Activated effector memory CD4-positive, alpha-beta T cell treated with Interleukin-2 at 50 U/mL for 16 hours (primary cell): Measurements from ENCODE around the gene COA5.

Experiments
- DNase-seq: peaks from one replicate; pipeline ENCODE4 v3.0.0-alpha.2; 2020

Gene COA5

GRCh38 chr2:98571121-98571701, 37.1 kb downstream of the COA5 start:
- DNase-seq: no peak

- DNase-seq: no peak
These were observed 38.0 kb downstream of the COA5 start for GRCh38 chr2:98570356-98570755.

GRCh38 chr2:98569915-98570314, 38.4 kb downstream of the COA5 start:
- no peak for DNase-seq

- peak; percentile 53 for DNase-seq
These were observed 39.0 kb downstream of the COA5 start for GRCh38 chr2:98569197-98569793.

GRCh38 chr2:98568161-98568956, 40.0 kb downstream of the COA5 start:
- no peak for DNase-seq

- DNase-seq: no peak
These were observed 42.4 kb downstream of the COA5 start for GRCh38 chr2:98565941-98566340.

- DNase-seq: no peak
These were observed 42.9 kb downstream of the COA5 start for GRCh38 chr2:98565286-98565860.

GRCh38 chr2:98564541-98565132, 43.7 kb downstream of the COA5 start:
- DNase-seq: no peak

GRCh38 chr2:98563394-98563793, 44.9 kb downstream of the COA5 start:
- no peak for DNase-seq

GRCh38 chr2:98561902-98562695, 46.2 kb downstream of the COA5 start:
- no peak for DNase-seq

GRCh38 chr2:98561018-98561417, 47.3 kb downstream of the COA5 start:
- no peak for DNase-seq

GRCh38 chr2:98560256-98560771, 48.0 kb downstream of the COA5 start:
- DNase-seq: no peak

- no peak for DNase-seq
These were observed 48.7 kb downstream of the COA5 start for GRCh38 chr2:98559581-98559980.

- DNase-seq: no peak
These were observed 49.3 kb downstream of the COA5 start for GRCh38 chr2:98558852-98559530.

- no peak for DNase-seq
These were observed 51.8 kb downstream of the COA5 start for GRCh38 chr2:98556344-98557033.

GRCh38 chr2:98555696-98556095, 52.6 kb downstream of the COA5 start:
- DNase-seq: no peak

GRCh38 chr2:98554116-98554861, 54.0 kb downstream of the COA5 start:
- no peak for DNase-seq

- no peak for DNase-seq
These were observed 55.7 kb downstream of the COA5 start for GRCh38 chr2:98552499-98553179.

- no peak for DNase-seq
These were observed 57.0 kb downstream of the COA5 start for GRCh38 chr2:98551316-98551715.

GRCh38 chr2:98550165-98550564, 58.1 kb downstream of the COA5 start:
- DNase-seq: no peak
